ENCODE data around the gene AUP1.
A peak's percentile ranks its signal among the peaks of the same experiment; 100 is the strongest.
"Not testable (repeated sequence)": the region's sequence is repeated elsewhere in the genome, so short reads cannot be mapped to it uniquely, and the experiment has no call there.

AUP1 gene

DNA sequence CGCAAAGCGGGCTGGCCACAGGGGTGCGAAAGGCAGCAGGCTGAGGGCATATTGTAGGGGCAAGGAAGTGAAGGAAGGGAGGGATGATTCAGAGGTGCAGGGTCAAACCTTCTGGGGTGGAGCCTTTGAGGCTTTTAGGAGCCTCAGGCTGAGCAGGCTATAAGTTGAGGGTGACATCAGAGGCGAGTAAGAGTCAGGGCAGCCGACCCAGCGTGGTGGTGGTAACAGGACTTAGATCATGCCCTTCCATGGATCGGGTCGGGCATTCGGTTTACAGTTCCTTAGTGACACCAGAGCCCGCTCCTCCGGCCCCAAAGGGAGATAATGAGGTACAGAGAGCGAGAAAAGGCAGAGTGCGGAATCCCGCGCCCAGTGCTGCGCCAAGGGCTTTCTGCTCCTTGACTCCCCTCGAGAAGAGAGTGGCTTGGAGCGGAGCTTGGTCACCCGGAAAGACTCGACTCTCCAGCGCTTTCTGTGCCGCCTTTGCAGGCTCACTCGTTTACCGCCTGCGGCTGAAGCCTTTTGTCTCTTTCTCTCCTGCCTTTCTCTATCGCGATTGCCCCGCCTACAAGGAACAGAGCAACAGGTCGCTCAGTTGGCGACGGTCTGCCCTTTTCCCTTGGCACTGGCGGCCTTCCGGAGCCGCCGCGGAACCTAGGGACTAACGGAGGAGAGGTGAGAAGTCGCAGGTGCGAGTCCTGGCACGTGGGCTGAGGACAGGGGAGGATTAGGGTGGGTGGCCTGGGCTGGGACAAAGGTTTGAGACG, 30.8 kb downstream of the AUP1 start:
- no peak for DNase-seq (ENCODE audit: low read depth, low spot score)

DNA sequence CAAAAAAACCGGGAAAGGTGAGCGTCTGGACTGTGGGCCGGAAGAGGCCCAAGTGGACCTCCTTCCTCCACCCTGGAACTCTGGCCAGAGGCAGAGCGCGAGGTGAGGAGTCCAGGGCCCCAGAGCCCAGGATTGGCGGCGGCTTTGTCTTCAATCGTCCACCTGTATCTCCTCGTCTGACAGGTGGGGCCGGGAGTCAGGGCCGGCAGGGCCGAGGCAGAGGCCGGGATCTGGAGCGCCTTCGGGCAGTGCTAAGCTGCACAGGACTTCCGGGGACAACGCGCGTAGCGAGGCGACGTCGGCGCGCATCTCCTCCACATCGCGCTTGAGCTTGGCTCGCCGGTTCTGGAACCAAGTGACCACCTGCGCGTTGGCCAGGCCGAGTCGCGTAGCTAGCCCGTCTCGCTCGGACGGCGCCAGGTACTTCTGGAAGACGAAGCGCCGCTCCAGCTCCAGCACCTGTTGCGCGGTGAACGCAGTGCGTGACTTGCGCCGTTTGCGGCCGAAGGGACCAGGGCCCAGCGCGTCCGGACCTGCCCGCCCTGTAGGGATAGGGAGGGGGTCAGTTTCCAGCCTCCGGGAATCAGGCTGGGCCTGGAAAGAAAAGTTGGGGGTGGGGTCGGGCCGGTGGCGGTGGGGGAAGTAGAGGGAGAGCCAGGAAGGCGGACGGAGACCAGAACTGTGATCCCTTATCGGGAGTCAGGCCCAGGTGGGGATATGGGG, 31.6 kb downstream of the AUP1 start:
- DNase-seq (ENCODE audit: low read depth, low spot score), result no peak

DNA sequence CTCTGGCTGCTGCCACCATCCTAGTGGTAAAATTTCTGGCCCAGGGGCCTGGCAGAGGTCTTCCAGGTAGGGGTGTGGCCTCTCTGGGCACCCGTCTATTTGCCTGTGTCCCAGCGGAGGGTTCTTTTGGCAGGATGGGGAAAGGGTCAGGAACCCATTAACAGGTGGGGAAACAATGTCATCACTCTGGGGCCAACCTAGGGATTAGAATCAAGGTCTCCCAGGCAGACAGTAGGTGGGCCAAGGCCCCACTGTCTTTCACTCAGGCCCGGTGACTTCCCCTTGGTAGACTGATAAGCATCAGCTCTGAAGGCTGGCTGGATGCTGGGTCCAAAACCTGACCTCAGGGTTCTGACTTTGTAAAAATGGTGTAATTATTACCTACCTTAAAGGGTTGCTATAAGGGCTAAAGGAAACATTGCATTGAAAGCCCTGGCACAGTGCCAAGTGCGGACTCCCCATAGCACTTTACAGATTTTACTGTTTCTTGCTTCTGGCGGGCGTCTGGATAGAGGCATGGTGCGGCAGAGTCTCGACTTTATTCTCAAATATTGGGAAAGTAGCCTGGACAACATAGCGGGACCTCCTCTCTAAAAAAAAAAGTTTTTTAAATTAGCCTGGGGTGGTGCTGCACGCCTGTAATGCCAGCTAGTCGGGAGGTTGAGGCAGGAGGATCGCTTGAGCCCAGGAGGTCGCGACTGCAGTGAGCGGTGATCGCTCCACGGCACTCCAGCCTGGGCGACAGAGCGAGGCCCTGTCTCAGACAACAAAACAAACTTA, 32.3 kb downstream of the AUP1 start:
- no peak for DNase-seq (ENCODE audit: low read depth, low spot score)

DNA sequence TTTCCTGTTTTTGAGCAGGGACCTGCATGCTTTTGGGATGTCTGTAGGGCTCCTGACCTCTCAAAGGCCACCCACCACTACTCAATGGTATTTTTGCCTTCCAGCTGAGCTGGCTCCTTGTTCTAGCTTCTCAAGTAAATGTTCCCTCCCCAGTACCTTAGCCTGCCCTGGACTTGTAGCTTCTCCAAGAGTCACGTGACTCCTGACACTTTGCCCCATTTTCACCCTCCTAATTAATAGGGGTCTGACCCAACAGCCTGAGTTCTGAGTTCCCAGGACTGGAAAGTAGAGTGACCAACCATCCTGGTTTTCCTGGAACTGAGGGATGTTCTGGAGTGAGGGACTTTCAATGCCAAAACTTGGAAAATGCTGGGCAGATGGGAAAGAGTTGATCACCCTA, 34.1 kb downstream of the AUP1 start:
- no peak for DNase-seq (ENCODE audit: low read depth, low spot score)

DNA sequence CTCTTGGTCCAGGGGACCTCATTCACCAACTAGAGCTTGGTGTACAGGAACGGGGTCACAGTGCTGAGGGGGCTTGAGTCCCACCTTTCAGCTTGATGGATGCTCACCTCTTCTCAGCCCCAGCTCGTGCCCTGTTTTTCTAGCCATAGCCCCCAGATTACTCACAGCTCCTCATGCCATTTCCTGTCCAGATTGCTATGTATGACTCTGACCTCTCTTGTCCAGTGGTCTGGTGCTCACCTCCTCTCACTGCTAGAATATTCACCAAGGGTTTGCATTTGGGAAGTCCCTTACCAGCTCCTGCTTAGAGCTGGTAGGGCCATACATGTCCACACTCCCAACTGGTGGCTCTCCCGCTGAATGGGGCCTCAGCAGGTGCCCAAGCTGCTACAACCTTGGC, 36.0 kb downstream of the AUP1 start:
- no peak for DNase-seq (ENCODE audit: low read depth, low spot score)

DNA sequence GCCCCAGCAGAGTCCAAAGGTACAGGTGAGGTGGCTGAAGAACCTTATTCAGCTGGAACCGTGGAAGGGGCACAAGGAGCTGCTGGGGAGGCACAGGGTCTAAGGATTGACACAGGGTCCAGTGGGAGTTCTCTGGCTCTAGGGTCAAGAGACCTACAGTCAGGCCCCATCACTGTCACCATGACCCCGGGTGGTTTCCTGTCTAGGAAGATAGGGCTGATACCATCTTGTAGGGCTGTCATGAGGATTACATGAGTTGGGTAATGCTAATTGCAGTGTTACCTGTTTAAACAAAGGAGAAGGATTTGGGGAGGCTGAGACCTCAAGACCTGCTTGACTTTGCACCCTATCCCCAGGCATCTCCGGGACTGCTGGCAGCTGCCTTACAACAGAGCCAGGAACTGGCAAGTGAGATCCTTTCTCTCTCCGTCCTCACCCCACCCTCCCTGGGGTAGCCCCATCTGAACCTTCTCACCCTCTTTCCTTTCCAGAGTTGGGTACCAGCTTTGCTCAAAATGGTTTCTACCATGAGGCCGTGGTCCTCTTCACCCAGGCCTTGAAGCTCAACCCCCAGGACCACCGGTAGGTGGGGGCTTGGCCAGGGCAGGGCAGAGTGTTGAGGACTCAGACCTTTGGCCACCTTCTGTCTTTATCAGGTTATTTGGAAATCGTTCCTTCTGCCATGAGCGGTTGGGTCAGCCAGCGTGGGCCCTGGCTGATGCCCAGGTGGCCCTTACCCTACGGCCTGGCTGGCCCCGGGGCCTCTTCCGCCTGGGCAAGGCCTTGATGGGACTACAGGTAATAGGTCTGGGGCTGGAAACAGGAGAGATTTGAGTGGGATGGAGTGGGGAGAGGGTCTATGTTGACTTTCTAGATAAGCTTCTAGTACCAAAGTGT, 37.6 kb downstream of the AUP1 start:
- DNase-seq (ENCODE audit: low read depth, low spot score), result no peak

DNA sequence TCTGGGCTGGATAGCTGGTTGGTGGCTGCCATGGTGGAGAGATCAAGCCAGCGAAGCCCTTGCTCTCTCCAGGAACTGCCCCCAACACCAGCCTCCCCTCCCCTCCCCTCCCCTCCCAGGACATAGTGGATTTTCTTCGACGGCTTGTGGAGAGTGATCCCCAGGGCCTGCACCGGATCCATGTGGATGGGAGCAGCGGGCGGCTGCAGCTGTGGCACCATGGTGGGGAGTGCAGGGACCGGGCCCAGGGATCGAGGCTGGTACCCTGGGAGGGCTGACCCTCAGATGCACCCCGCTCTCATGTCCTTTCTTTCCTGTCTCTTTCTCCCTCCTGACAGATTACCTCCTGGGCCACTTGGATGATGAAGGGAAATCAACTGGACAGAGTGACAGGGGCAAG, 39.6 kb downstream of the AUP1 start:
- no peak for DNase-seq (ENCODE audit: low read depth, low spot score)

DNA sequence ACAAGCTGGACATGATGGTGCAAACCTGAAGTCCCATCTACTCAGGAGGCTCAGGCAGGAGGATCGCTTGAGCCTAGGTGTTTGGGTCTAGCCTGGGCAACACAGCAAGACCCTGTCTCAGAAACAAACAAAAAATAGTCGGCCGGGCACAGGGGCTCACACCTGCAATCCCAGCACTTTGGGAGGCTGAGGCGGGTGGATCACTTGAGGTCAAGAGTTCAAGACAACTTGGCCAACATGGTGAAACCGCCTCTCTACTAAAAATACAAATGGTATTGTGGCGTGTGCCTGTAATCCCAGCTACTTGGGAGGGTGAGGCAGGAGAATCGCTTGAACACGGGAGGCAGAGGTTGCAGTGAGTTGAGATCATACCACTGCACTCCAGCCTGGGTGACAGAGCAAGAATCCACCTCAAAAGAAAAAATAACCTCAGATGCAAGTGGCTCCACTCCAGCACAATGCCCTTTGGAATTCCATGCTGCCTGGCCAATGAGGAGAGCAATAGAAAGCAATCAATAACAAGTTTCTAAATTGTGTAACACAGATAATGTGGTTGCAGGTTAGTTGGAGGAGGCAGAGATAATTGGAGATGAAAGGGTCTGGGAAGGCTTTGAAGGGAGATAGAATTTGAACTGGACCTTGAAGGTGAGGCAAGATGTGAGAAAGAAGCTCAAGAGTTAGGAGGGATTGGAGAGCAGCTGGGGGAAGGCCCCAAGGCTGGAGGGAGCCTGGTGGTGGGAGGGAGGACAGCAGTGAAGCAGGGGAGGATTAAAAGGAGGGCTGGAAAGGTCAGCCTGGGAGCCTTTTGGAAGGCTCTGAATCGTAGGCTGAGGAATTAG, 40.6 kb downstream of the AUP1 start:
- no peak for DNase-seq (ENCODE audit: low read depth, low spot score)

DNA sequence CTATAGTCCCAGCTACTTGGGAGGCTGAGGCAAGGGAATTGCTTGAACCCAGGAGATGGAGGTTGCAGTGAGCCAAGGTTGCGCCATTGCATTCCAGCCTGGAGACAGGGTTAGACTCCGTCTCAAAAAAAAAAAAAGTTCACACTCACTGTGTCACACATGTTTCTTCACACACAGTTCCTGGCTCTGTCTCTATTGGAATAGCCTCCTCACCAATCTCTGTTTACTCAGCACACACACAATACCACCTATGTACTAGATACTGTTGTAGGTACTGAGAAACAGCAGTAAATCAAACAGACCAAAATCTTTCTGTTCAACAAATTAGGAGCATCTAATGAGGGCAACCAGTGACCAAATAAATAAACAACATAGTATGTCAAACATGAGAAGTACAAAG, 43.4 kb downstream of the AUP1 start:
- DNase-seq (ENCODE audit: low read depth, low spot score), result no peak

DNA sequence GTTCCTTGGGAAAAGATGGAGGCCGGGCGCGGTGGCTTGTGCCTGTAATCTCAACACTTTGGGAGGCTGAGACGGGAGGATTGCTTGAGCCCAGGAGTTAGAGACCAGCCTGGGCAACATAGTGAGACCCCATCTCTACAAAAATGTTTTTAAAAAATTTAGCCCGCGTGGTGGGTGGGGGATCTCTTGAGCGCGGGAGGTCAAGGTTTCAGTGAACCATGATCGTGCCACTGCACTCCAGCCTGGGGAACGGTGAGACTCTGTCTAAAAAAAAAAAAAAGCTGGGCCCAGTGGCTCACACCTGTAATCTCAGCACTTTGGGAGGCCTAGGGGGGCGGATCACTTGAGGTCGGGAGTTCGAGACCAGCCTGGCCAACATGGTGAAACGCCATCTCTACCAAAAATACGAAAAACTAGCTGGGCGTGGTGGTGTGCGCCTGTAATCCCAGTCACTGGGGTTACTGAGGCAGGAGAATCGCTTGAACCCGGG, 45.8 kb downstream of the AUP1 start:
- DNase-seq (ENCODE audit: low read depth, low spot score), result not testable (repeated sequence)

DNA sequence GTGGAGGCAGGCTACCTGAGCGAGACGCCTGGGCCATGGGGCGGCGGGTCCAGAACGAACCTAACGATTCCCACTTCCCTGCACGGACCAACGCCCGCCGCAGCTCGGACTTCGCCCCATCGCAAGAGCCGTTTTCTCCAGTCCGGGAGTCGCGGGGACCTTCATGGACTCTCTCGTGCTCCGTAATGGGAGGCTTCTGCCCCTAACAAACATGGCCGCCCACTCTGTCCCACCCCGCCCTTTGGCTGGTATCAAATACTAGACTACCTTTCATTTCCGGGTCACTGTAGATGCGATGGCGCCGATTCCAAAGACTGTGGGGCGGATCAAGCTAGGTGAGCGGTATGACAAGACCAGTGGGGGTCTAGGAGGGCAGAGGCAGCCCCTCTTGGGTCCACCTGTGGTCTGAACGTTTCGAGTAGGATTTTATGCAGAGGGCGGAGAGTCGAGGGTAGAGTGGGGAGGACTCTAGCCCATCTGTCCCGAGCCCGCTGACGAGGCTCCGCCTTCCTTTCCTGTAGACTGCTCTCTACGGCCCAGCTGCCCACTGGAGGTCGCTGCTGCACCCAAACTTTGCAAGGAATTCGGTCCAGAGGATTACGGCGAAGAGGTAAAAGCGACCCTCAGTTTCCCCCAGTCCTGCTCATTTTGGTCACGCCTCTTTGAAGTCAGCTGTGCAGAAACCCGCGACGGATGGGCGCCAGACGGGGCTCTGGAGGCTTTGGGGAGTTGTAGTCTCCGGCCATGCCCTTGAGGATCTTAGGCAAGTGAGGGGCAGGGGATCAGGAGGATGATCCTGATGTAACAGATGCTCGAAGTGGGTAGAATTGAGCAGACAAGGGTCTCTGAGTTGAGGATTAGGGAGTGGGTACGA, 46.5 kb downstream of the AUP1 start, which contains the start of the genes CCDC142 and TTC31:
CCDC142 (minus strand) TSS at position 198 of the 874 bp plus-strand sequence; CDS start at position 37, 161 bp downstream.
TTC31 (plus strand) TSS at position 281 of the 874 bp plus-strand sequence; CDS start at position 296, 15 bp downstream.
- DNase-seq (ENCODE audit: low read depth, low spot score), result peak; percentile 88

DNA sequence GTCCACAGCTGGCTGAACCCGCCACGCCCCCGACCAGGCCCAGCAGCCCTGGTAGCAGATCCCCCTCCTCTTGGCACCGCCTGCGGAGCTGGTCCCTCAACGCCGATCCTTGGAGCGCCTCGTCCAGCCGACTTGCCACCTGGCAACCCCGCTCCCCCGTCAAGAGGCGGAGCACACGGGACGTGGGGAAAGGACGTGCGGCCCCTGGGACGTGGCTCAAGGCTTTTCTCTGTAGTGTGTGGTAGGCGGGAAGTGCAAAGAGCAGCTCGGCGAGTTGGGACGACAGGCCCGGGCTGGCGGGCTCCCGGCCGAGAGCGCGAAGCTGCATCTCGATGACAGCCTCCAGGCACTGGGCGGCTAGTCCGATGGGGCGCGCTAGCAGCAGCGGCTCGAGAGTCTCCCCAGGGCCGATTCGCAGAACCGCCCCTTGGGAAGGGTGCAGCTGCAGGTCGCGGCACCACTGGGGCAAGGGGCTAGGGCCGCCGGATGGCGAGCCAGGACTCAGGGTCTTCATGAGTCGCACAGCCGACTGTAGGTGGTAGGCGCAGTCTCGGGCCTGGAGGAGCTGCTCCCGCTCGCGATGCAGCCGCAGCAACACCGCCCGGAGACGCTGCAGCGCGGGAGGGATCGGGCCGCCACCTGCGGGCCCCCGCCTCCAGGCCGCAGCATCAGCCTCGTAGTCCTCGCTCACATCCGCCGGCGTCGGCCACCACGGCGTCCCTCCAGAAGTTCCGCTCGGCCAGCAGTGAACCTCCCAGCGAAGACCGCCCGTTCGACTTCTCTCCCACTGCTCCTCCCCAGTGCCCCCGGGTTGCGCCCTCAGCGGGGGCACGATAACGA, 47.3 kb downstream of the AUP1 start:
- no peak for DNase-seq (ENCODE audit: low read depth, low spot score)

DNA sequence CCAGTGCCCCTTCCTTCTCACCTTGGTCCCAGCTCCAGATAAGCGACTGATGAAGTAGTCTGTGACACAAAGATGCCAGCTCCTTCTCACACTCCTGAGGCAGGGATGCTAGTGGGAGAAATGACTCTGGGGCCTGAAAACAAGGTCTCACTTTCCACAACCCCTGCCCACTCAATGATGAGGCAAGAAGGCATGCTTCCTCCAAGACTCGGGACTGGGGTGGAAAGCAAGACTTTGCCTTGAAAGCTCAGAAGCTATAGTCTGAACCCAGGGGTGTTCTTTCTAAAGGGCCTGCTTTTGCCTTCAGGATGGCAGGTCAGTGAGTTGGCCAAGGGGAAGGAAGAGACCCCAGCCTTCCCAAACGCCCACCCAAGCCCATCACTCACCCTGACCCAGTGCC, 48.1 kb downstream of the AUP1 start:
- DNase-seq (ENCODE audit: low read depth, low spot score), result no peak

All from iPS DF 19.7 (cell line).